DOHH2 (cell line): ENCODE data around the gene PNMA8A.
A peak's percentile ranks its signal among the peaks of the same experiment; 100 is the strongest.

Source experiments
- H3F3A ChIP-seq: fragments of 200-600 bp; sonication (generic), shearing (Covaris generic); 2 replicates; pipeline ENCODE4 v1.6.0; 2016; ENCODE audit warnings: antibody characterized with exemption, mild to moderate bottlenecking; ENCODE audit not compliant: control insufficient read depth, insufficient read depth
- H3K27ac ChIP-seq: fragments of 200-600 bp; sonication (generic); 2 replicates; pipeline ENCODE4 v1.5.1; 2014; ENCODE audit warnings: low read depth, mild to moderate bottlenecking, low read length, moderate library complexity
- H3K27me3 ChIP-seq: fragments of 200-600 bp; sonication (generic); 2 replicates; pipeline ENCODE4 v1.6.1; 2014; ENCODE audit warnings: mild to moderate bottlenecking, low read length, mixed read lengths; ENCODE audit not compliant: control insufficient read depth
- H3K36me3 ChIP-seq: fragments of 200-600 bp; sonication (generic); 2 replicates; pipeline ENCODE4 v1.6.1; 2014; ENCODE audit warnings: mild to moderate bottlenecking, low read length, moderate library complexity, mixed read lengths; ENCODE audit not compliant: control insufficient read depth
- H3K4me1 ChIP-seq: fragments of 200-600 bp; sonication (generic); 2 replicates; pipeline ENCODE4 v1.6.1; 2014; ENCODE audit warnings: mild to moderate bottlenecking, low read length, mixed read lengths; ENCODE audit not compliant: control insufficient read depth
- H3K4me2 ChIP-seq: fragments of 200-600 bp; sonication (generic); 2 replicates; pipeline ENCODE4 v1.6.0; 2014; ENCODE audit warnings: mild to moderate bottlenecking, low read length, moderate library complexity
- H3K4me3 ChIP-seq: fragments of 200-600 bp; sonication (generic); 2 replicates; pipeline ENCODE4 v1.5.1; 2014; ENCODE audit warnings: mild to moderate bottlenecking, low read length, mixed read lengths
- H3K79me2 ChIP-seq: fragments of 200-600 bp; sonication (generic); 2 replicates; pipeline ENCODE4 v1.6.1; 2014; ENCODE audit warnings: mild to moderate bottlenecking, low read length, mixed read lengths; ENCODE audit not compliant: control insufficient read depth
- H3K9me2 ChIP-seq: fragments of 200-600 bp; sonication (generic); replicated peaks from 2 replicates; pipeline ENCODE4 v1.6.1; 2014; ENCODE audit warnings: mild to moderate bottlenecking, low read length, mixed read lengths; ENCODE audit not compliant: control insufficient read depth
- H3K9me3 ChIP-seq: fragments of 200-600 bp; sonication (generic); 2 replicates; pipeline ENCODE4 v1.6.1; 2014; ENCODE audit warnings: antibody characterized with exemption, low read length, mixed read lengths; ENCODE audit not compliant: control insufficient read depth, insufficient read depth
- H4K20me1 ChIP-seq: fragments of 200-600 bp; sonication (generic); 2 replicates; pipeline ENCODE4 v1.6.0; 2014; ENCODE audit warnings: low read depth, mild to moderate bottlenecking, antibody characterized with exemption, low read length, moderate library complexity; ENCODE audit not compliant: control insufficient read depth, insufficient read depth
- CTCF ChIP-seq: fragments of 200-600 bp; sonication (generic); IDR thresholded peaks from one replicate; pipeline ENCODE4 v1.5.1; 2014; ENCODE audit warnings: antibody characterized with exemption, mild to moderate bottlenecking, low read depth, low read length; ENCODE audit not compliant: poor library complexity, severe bottlenecking
- EZH2phosphoT487 ChIP-seq: fragments of 200-600 bp; sonication (generic); IDR thresholded peaks from 2 replicates; pipeline ENCODE4 v1.6.1; 2017; ENCODE audit warnings: borderline replicate concordance, mild to moderate bottlenecking, antibody characterized with exemption, low read length, moderate library complexity, mixed read lengths

The PNMA8A gene

GRCh38 chr19:46471116-46471733, at the start of gene PNMA8A:
Gene PNMA8A, minus strand, starts transcription at chr19:46471563. Its CDS starts 528 bp downstream, at chr19:46471035.
- Histone ChIP-seq H3K4me3 (no peak within 1 kb of the TSS), H3K27ac (no peak within 1 kb of the TSS), H3K4me1 (0 out of 2 replicates have a peak, but pooled peaks cover 7% of the 10 kb centered on the region), H3F3A (no peaks in the 10 kb centered on the region), H4K20me1 (no peaks in the 10 kb centered on the region), H3K9me3 (no peaks in the 10 kb centered on the region), H3K79me2 (no peaks in the 10 kb centered on the region), H3K36me3 (no peaks in the 10 kb centered on the region), H3K9me2 (no peaks in the 10 kb centered on the region), H3K4me2 (no peak within 1 kb of the TSS), H3K27me3 (peaks cover 18% of the 10 kb centered on the region)
- TF ChIP-seq CTCF: no peak
- TF ChIP-seq EZH2phosphoT487: no peak

GRCh38 chr19:46520616-46521015, 49.3 kb upstream of the PNMA8A start:
- Histone ChIP-seq H3K27ac (peak overlapping the region; percentile 50), H3K4me1 (peaks cover 41% of the 10 kb centered on the region), H3K79me2 (no peaks in the 10 kb centered on the region), H3F3A (0 out of 2 replicates have a peak, but pooled peaks cover 2% of the 10 kb centered on the region), H3K9me3 (no peaks in the 10 kb centered on the region), H4K20me1 (no peaks in the 10 kb centered on the region), H3K4me2 (peak overlapping the region; percentile 39), H3K4me3 (peak overlapping the region; percentile 18; the same call in 1 of the 2 replicates), H3K9me2 (no peaks in the 10 kb centered on the region), H3K27me3 (no peaks in the 10 kb centered on the region), H3K36me3 (no peaks in the 10 kb centered on the region)
- TF ChIP-seq CTCF (no peak), EZH2phosphoT487 (no peak)

DNA sequence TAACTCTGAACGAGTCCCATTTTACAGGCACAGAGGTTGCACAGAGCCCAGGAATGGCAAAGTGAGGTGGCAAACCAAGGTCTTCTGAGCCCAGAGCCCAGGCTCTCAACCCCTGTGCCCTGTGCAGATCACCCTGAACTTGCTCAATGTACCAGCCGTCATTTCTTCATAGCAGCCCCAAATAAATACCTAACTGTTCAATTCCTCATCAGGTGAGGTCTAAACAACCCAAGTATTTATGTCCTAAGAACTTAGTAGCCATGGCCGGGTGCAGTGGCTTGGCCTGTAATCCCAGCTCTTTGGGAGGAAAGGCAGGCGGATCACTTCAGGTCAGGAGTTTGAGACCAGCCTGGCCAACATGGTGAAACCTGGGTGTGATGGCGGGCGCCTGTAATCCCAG, 46.1 kb upstream of the PNMA8A start:
- Histone ChIP-seq H3K4me1 (peaks cover 26% of the 10 kb centered on the region), H3K27me3 (peaks cover 6% of the 10 kb centered on the region; the same call in 1 of the 2 replicates), H3K4me2 (no peak overlapping the region), H3F3A (0 out of 2 replicates have a peak, but pooled peaks cover 2% of the 10 kb centered on the region), H3K36me3 (no peaks in the 10 kb centered on the region), H3K9me3 (no peaks in the 10 kb centered on the region), H3K9me2 (no peaks in the 10 kb centered on the region), H3K79me2 (no peaks in the 10 kb centered on the region), H3K4me3 (no peak overlapping the region), H4K20me1 (no peaks in the 10 kb centered on the region; the same call in 1 of the 2 replicates), H3K27ac (no peak overlapping the region)
- TF ChIP-seq CTCF (no peak), EZH2phosphoT487 (no peak)
